Measurements from ENCODE around the gene CNKSR3.

CNKSR3 gene

DNA sequence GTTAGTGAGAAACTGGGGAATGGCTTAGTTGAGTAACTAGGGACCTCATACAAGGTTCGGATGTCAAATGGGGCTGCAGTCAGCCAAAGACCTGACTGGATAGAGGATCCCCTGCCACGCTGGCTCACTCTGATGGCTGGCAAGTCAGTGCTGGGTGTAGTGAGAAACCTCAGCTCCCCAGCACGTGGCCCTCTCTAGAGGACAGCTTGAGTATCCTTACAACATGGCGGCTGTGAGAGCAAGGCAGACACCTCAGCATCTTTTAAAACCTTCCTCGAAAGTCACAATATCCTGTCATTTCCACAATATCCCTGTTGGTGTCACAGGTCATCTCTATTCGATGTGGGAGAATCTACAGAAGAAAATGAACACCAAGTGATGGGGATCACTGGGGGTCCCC, 127.2 kb downstream of the CNKSR3 start:
- DNase-seq (ENCODE audit: low read depth), result no peak

DNA sequence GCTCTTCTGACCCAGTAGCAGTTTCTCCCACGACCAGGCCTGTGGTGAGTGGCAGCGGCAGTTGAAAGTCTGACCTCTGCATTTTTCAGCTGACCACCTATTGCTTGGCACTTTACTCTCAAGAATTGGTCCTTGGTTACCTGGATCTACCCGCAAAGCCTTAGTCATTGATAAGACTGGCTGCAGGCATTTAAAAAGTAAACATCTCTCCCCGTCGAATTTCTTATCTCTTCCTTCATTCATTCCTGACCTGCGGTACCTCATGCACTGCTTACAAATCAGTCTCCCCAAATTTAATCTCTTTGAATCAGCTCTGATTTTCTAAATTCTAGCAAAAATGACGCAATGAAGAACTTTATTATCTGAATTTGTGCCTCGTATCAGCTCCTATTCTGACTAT, 127.7 kb downstream of the CNKSR3 start:
- DNase-seq (ENCODE audit: low read depth), result no peak

DNA sequence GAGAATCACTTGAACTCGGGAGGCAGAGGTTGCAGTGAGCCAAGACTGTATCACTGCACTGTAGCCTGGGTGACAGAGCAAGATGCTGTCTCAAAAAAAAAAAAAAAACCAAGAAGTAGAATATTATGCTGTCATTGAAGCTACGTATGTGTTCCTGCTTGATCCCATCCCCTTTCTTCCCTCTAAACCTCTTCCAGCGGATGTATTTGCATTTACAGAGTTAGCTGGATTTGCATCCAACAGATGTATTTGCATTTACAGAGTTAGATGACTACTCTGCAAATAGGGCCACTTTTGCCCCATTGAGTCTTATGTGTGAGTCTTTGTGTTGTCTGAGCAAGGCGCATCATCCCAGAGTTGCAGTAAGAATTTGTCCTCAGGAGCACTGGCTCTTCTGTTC, 128.9 kb downstream of the CNKSR3 start:
- DNase-seq (ENCODE audit: low read depth), result no peak

DNA sequence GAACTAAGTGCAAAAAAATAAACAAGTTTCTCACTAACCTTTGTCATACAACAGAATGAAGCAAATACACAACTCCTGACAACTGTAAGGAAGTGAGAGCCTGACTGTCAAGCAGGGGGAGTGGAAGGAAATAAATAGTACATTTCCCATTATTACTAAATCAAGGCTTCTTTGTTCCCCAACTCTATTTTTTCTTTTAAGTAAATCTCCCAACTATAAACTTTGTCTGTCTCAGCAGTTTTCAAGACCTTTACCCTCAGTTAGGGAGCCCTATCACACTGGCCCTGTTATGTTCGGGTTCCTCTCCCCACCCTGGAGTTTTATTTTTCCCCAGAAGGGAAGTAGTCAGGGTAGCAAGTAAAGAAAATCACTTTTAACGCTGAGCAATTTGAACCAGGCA, 129.7 kb downstream of the CNKSR3 start:
- DNase-seq (ENCODE audit: low read depth), result no peak

DNA sequence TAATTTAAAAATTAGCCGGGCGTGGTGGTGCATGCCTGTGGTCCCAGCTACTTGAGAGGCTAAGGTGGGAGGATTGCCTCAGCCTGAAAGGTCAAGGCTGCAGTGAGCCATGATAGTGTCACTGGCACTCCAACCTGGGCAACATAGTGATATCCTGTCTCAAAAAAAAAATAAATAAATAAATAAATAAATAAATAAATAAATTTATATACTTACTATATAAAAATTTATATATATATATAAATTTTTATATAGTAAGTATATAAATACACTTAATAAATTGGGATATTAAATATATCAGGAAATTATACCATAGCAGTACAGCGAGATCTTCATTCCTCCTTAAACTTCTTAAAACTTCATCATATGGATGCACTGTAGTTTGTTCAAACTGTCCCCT, 130.9 kb downstream of the CNKSR3 start:
- no peak for DNase-seq (ENCODE audit: low read depth)

DNA sequence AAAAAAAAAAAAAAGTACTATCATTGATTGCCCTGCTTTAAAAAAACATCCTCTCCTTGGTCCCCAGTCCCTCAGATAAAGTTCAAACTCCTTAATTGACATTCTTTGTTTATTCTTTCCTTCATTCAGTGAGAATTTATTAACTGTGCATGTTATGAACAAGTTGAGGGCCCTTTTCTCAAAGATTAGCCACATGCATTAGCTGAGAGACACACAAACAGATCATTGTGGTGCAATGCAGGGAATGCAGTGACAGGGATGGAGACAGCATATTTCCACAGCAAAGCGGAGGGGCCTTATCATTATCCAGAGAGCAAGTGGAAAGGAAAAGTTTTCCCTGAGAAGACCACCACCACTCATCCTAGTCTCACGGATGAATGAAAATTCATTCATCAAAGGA, 132.0 kb downstream of the CNKSR3 start:
- DNase-seq (ENCODE audit: low read depth), result no peak

DNA sequence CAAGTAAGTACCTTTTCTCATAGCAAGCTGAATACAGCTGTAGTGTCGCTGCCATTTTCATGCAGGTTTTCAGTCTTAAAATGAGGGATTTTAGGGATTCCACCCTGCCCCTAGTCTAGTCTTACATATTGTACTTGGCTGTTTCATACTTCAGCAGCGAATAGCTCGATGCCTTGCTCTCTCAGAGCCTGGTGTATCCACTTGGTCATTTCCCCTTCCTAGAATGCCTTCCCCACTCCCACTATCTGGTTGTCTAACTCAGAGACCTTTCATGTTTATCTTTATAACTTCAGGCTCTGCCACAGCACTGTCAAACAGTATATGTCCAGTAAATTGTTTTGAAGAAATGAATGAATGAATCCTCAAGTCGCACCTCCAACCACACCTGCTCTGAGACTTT, 132.8 kb downstream of the CNKSR3 start:
- no peak for DNase-seq (ENCODE audit: low read depth)

DNA sequence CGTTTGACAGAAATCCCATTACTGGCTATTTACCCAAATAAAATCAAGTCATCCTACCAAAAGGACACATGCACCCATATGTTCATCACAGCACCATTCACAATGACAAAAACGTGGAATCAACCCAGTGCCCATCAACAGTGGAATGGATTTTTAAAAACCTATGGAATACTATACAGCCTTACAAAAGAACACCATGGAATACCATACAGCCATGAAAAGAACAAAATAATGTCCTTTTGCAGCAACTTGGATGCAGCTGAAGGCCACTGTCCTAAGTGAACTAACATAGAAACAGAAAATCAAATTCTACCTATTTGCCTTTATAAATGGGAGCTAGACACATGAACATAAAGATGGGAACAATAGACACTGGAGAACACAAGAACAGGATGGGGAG, 136.5 kb downstream of the CNKSR3 start:
- no peak for DNase-seq (ENCODE audit: low read depth)

DNA sequence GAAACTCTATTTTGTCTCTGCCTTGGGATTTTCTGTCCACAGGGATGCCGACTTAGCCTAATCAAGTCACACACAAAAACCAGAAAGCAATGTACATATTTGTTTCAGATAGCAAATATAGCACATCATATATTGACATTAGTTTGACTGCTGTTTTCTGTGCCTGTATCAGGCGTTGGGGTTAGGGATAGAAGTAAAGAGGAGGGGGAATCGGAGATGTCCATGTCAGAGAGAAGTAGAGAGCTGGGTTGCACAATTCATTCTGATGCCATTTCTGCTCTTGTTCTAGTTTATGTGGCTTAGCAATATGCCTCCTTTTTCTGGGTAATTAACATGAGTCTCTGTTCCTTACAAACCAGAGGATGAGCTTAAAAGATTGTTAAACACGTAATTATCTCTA, 139.2 kb downstream of the CNKSR3 start:
- DNase-seq (ENCODE audit: low read depth), result no peak

DNA sequence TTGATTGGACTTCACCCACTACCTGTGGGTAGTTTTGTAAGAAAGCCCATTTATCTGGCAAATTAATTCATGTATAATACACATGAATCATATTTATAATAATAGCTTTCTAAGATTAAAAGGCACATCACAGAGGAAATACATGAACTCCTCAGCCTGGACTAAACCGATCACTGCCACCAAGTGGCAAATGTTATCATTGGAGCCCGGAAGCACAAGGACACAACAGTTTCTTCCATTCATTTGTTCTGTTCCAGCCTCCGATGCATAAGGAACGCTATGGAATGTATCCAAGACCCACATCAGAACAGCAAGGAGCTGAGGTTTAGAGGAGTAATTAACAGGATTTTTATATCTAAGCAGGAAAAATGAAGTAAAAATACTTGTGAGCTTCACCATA, 139.9 kb downstream of the CNKSR3 start:
- DNase-seq (ENCODE audit: low read depth), result peak; percentile 60

DNA sequence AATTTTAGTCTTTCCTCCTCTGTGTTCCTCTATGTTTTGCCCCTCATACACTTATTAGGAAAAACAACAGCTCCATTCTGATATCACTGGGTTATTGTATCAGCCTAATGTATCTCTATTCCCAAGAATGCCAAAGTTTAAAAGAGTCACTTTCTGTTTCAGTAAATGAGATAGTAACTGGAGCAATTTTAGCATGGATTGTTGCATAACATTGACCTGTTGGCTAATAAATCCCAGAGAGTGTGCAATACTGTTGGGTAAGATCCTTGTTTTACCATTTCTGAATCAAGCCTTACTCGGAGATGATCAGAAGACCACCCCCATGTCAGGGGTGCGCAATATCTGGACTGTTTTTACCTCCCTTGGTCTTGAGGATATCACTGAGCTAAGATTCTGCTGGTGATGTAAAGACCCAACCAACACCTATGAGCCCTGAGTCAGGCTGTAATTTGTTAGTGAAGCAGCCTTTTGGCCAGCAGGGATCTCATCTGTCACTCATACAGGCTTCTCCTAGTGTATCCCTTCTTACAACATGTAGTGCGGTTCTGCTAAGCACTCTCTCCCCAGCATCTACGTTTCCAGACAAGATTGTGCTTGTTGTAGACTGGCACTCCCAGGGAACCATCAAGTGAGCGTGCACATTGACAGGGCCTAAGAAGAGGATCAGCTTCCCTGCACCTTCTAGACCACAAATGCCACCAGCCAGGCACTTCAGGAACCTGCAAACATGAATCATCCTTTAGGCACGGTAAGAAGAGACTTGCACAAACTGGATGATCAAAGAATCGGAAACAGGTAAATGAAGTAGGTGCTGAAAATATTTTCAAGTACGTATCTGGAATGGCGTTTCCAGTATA, 142.4 kb downstream of the CNKSR3 start:
- no peak for DNase-seq (ENCODE audit: low read depth)

DNA sequence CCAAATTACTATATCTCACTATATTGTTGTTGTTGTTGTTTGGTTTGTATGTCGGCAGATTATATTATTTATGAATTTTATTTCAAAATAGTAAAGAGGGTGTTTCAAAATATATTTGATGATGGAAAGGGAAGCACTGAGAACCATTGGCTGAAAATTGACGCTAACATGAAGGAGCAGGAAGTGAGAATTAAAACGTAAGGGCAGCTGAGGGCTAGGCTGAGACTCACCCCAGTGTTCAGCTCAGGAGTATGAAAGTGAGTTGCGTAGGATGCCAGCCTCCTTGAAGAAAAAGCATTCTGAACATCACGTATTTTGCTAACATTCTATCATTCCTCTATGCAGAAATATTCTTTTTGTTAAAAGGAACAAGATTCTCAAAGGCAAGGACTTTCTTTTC, 143.1 kb downstream of the CNKSR3 start:
- no peak for DNase-seq (ENCODE audit: low read depth)

DNA sequence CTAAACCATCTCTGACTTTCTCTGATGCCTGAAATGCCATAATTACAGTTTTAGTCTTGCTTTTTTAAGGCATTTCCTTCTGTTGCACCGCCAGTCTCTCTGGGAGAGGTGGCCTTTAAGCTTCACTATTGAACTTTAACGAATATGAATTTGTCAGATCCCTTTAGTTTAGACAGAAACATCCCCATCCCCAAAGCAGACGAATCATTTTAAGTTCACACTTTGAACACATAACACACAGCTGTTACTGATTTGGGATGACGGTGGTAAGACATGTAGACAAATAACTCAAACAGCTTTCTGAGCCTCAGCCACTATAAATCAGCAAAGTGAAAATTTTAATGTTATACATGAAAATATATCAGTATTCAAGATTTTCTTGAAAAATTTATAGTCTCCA, 146.7 kb downstream of the CNKSR3 start:
- DNase-seq (ENCODE audit: low read depth), result no peak

DNA sequence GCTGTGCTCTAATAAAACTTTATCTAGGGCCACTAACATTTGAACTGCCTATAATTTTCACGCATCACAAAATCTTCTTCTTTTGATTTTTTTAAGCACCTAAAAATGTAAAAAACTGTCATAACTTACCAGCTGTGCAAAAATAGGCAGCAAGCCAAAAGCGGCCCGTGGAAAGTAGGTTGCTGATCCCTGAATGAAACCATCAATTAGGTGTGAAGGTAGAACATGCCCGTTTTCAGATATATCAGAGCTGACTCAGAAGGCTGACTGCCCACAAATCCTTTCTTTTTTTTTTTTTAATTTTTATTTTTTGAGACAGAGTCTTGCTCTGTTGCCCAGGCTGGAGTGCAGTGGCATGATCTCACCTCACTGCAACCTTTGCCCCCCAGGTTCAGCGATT, 149.0 kb downstream of the CNKSR3 start:
- no peak for DNase-seq (ENCODE audit: low read depth)

DNA sequence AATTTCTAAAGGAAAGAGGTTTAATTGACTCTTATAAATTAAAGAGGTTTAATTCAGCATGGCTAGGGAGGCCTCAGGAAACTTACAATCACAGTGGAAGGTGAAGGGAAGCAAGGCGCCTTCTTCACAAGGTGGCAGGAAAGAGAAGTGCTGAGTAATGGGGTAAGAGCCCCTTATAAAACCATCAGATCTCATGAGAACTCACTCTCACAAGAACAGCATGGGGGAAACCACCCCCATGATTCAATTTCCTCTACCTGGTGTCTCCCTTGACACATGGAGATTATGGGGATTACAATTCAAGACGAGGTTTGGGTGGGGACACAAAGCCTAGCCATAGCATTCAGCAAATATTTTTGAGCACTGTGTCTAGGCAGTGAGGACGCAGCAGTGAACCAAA, 150.0 kb downstream of the CNKSR3 start:
- DNase-seq (ENCODE audit: low read depth), result no peak

DNA sequence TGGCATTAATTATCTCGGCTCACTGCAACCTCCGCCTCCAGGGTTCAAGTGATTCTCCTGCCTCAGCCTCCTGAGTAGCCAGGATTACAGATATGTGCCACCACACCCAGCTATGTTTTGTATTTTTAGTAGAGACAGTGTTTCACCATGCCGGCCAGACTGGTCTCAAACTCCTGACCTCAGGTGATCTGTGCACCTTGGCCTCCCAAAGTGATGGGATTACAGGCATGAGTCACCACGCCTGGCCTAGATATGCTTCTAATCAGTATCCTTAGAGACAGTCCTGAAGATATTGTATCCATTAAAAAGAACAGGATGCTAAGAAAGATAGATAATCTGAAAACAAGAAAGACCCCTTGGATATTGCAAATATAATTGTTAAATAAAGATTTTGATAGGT, 150.8 kb downstream of the CNKSR3 start:
- no peak for DNase-seq (ENCODE audit: low read depth)

DNA sequence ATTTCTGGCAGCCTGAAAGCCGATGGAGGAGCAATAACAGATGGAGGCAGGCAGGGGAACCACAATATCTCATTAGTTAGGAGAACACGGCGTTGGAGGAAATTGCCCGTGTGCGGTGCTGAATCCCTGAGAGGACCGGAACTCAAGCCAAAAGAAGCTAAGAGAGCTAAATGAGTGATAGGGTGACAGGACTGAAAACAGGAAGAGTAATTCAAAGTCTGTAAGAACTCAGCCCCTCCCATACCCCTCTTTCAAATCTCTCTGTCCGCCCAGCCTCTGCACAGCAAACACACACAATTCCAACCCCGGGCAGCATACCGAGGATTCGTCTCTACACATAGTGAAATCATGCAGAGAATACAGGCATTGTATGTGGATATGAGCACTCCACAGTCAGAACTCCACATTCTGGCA, 151.3 kb downstream of the CNKSR3 start:
- no peak for DNase-seq (ENCODE audit: low read depth)

DNA sequence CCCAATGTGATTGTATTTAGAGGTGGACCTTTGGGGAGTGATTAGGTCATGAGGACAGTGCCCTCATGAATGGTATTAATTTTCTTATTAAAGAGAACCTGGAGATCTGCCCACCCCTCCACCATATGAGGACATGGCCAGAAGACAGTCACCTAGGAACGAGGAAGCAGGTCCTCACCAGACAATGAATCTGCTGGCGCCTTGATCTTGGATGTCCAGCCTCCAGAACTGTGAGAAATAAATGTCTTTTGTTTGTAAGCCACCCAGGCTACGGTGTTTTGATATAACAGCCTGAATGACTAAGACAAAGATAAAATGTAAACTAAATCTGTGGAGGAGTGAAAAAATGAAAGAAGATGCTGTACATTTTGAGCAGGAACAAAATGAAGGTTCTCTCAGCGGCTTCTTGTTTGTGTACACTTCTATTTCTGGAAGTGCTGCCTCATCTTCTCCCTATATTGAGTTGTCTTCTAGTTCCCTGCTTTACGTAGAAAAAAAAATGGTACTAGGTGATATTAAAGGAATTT, 152.4 kb downstream of the CNKSR3 start:
- DNase-seq (ENCODE audit: low read depth), result no peak

DNA sequence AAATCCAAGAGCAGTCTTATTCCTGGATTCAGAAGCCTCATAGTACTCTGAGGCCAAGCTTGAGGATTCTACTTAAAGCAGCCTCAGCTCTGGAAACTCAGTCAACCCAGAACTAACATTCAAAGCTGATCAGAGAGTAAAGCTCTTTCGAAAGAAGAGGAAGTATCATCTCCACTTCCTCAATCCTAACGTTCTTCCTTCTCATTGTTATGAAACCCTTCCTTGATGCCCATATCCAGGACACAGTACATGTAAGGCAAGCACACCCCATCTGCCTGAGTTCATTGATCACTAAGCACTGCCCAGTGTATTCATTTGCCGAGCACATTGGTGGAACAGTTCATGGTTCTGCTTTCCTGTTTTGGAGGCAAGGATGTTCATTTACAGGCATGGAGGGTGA, 153.8 kb downstream of the CNKSR3 start, which contains the start of gene IPCEF1:
IPCEF1 (minus strand) TSS at position 114 of the 400 bp plus-strand sequence. CDS start 90,856 bp downstream, outside the sequence.
- DNase-seq (ENCODE audit: low read depth), result no peak

DNA sequence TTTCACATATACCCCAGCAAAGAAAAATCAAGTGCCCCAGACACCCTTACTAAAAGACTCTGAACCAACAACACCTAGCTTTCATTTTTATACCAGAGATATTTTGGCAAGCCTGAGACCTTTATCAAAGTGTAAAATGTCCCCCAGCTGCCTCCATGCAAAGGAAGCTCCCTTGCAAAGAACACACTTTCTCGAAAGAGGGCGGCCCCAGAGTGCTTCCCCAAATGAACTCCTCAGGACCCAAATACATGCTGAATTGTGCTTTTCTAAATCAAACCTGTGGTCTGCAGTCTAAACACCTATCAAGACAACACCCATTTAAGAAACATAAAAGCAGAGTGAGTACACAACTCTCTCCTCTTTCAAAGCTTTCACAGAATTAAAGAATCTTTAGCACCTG, 154.4 kb downstream of the CNKSR3 start:
- no peak for DNase-seq (ENCODE audit: low read depth)

DNA sequence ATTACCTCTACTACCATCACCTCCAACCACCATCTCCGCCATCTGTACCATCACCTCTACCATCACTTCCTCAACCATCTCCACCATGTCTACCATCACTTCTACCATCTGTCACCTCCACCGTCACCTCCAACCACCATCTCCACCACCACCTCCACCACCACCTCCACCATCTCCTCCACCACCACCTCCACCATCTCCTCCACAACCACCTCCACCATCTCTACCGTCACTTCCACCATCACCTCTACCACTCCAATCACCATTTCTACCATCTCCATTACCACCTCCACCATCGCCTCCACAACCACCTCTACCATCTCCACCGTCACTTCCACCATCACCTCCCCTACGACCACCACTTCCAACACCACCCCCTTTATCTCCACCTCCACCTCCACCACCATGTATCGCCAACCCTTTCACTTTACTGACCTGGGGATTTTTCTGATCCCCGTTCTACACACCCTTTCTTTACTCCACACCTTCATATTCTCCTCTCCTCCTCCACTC, 156.2 kb downstream of the CNKSR3 start:
- DNase-seq (ENCODE audit: low read depth), result no peak

DNA sequence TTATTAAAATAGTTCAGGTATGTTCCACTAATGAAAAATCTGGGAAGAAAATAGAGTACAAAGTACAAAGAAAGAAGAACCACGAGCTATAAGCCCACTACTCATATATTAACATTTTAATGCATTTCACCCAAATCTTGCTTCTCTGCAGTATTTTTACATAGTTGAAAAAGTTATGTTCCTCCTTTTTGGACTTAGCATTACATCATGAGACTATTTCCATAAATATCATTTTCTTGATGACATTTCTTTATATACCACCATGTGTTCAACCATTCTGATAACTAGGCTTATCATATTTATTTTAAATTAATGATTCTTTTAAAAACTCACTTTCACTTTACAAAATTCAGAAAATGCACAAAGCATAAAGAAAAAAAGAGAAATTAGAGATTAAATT, 156.9 kb downstream of the CNKSR3 start:
- no peak for DNase-seq (ENCODE audit: low read depth)

DNA sequence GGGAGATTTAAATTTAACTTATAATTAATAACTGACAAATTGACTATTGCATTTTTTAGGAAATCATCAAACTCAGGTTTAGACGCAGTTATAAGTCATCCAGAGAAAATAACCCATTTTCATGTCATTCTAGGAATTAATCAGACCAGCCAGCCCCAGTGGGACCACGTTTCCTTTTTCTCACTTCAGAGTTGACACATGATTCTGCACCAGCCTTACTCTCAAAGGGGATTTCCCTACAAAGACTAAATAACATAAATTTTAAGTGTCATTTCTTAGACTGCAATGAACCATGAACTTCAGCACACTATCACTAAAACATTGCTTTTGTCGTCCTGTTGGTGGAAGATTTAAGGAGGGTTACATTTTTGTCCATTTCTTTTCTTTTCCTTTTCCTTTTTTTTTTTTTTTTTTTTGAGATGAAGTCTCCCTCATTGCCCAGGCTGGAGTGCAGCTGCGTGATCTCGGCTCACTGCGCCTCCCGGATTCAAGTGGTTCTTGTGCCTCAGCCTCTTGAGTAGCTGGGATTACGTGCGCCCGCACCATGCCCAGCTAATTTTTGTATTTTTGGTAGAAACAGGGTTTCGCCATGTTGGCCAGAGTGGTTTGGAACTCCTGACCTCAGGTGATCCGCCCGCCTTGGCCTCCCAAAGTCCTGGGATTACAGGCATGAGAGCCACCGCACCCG, 157.4 kb downstream of the CNKSR3 start:
- no peak for DNase-seq (ENCODE audit: low read depth)

Measured in ELR (cell line).